GM19463 (cell line): Measurements from ENCODE around the gene SRPRB.

Source experiments
- ATAC-seq: cut with Tn5 transposase; IDR thresholded peaks from one replicate; pipeline ENCODE4 v1.9.1; 2021; ENCODE audit warnings: mild to moderate bottlenecking, moderate library complexity; ENCODE audit not compliant: unreplicated experiment

Gene SRPRB, protein sequence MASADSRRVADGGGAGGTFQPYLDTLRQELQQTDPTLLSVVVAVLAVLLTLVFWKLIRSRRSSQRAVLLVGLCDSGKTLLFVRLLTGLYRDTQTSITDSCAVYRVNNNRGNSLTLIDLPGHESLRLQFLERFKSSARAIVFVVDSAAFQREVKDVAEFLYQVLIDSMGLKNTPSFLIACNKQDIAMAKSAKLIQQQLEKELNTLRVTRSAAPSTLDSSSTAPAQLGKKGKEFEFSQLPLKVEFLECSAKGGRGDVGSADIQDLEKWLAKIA

DNA sequence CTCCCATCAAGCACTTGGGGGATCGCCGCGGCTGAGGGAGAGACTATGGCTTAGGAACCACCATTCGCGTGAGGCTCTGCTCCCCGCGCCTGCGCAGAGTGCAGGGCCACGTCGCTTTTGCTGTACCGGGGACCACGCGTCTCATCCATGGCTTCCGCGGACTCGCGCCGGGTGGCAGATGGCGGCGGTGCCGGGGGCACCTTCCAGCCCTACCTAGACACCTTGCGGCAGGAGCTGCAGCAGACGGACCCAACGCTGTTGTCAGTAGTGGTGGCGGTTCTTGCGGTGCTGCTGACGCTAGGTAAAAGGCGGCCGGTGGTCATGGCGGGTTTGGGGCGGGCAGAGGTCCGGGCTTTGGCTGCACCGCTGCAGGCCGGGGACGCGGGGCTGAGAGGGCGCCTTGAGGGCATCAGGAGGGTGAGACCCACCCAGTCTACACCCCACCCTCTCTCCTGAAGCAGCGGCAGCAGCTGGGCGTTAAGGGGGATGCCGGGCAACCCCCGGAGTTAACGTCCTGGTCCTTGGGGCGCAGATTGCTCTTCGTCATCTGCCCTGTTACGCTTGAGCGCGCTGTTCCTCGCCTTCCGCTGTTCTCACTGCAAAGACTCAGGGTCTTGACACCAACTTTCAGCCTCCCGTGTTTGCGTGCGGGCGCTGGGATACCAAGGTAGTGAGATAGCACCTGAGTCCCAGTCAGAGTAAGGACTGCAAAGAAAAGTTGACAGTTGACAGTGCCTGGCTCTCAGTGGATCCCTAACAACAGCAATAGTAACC, at the start of gene SRPRB:
SRPRB (plus strand) TSS at position 114 of the 774 bp plus-strand sequence; CDS start at position 148, 34 bp downstream.
- peak; percentile 98 for ATAC-seq

GRCh38 chr3:133756716-133757694, 48.6 kb upstream of the SRPRB start:
- no peak for ATAC-seq

DNA sequence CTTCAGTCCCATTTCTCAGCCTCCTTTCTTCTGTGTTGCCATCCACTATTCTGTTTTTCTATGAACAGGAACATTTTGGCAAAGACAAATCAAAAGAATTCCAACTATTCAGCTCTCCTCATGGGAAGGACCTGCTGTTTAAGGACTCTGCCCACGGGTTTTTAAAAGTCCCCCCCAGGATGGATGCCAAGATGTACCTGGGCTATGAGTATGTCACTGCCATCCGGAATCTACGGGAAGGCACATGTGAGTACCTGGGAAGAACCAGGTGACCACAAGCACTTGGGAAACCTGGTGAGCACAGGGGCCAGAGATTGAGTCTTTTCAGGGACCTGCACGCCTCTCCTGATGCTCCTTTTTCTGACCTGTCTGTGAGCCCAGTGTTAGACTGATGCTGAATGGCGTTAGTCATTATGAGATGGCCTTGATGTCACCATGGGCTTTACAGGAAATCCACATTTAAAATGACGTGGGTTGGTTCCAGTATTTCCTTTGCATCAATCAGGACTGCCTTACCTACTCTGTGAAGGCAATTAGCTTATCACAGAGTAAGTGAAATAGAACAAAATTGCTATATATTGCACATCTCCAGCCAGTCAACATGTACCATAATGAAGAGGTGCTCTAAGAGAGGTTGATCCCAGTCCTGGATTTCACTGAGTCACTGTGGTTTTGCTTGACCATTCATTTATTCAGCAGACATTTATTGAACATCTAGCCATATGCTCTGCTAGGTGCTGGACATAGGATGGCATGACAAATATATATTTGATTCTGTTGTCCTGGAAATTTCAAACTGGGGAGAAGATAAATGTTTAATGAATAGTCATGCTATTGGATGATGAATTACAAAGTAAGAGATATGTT, 47.7 kb upstream of the SRPRB start:
- ATAC-seq, result no peak

GRCh38 chr3:133758568-133758928, 47.1 kb upstream of the SRPRB start:
- ATAC-seq, result no peak

DNA sequence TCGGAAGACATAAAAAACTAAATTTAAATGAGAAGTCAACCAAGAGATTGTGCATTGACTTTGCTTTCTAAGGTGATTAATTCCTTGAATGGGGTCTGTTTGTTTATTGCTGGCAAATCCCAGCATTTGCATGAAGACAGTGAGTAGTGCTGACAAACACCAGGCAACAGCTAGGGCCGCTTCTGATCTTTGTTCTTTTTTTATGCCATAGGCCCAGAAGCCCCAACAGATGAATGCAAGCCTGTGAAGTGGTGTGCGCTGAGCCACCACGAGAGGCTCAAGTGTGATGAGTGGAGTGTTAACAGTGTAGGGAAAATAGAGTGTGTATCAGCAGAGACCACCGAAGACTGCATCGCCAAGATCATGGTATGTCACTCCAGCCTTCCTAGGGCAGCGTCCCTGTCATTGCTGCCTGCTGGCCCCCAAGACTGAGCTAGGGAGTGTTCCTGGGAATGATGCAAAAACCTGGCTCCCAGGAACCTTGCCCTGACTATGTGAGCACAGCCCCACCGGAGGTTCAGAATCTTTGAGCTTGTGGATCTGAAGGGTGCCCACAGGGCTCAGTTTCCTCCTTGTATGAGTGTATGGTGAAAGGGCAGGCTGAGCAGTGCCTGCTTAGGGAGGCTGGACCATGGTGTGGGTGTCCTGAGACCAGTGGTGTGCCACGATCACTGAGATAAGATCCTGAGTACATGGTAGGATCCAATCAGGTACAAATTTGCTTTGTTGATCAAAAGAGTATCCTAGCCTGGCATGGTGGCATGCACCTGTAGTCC, 46.5 kb upstream of the SRPRB start:
- no peak for ATAC-seq

DNA sequence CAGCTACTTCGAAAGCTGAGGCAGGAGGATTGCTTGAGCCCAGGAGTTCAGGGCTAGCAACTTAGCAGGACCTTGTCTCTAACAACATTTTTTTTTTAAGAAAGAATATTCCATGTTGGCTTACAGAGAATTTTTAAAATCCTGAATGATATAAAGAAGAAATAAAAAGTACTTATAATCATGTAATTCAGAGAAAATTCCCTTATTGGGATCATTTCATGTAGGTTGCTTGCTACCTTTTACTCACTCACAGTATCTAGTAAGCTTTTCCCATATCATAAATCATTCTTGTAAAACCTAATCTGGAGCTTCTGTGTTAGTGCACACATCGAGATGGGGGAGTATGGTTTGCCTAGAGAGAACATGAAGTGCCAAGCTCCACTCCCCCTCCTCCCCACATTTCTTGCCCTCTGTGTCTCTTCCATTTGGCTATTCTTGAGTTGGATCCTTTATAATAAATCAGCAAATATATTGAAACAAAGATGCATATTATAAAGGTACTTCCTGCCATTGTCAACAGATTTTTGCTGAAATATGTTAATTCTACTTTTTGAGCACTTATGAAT, 45.8 kb upstream of the SRPRB start:
- ATAC-seq, result no peak

GRCh38 chr3:133760916-133761315, 44.7 kb upstream of the SRPRB start:
- no peak for ATAC-seq

- ATAC-seq, result no peak
Measured at GRCh38 chr3:133761605-133762484, 43.8 kb upstream of the SRPRB start.

DNA sequence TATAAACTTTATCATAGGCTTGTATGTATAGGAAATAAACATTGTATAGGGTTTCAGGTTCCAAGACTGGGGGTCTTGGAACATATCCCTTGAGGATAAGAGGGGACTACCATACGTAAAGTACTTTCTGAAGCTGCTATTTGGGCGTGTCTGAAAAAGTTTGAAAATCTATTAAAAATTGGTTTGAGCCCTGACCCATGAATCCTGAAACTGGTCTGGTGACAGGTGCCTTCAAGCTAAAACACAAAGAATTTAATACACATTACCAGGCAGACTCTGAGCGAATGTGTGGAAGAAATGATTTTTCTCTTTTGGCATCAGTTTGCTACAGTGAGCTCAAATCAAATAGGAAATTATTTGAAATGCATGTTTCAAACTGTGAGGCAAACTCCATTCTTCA, 43.1 kb upstream of the SRPRB start:
- ATAC-seq, result no peak

GRCh38 chr3:133763797-133764683, 41.6 kb upstream of the SRPRB start:
- no peak for ATAC-seq

- no peak for ATAC-seq
Measured at GRCh38 chr3:133765256-133765655, 40.4 kb upstream of the SRPRB start.

- no peak for ATAC-seq
Measured at GRCh38 chr3:133767607-133768006, 38.0 kb upstream of the SRPRB start.

DNA sequence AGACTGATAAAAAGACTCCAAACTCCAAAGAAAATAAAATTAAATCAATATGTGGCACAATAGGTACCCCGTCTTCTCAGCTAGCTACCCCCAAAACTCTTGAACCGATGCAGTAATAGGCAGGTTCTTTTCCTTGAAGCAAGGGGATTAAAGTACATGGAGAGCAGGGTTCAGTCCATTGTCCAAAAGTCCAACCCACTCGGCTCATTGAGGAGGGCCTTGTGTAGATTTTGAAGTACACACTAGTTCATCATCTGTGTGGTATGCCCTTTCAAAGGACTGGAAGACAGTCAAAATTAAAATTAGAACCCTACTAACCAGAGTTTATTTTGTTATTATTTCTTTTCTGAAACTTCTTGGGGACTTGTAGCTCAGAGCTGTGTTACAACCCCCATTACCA, 36.1 kb upstream of the SRPRB start:
- no peak for ATAC-seq

GRCh38 chr3:133773732-133774131, 31.9 kb upstream of the SRPRB start:
- ATAC-seq, result no peak

DNA sequence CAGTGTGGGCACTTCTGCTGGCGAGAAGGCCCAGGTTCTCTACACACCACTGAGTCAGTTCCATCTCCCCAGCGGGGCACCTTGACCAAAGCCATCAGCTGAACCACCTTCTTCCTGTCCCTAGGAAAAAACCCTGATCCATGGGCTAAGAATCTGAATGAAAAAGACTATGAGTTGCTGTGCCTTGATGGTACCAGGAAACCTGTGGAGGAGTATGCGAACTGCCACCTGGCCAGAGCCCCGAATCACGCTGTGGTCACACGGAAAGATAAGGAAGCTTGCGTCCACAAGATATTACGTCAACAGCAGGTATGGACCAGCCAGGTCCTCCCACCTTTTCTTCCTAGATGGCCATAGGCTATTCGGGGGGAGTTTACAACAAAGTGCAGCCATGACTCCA, 30.3 kb upstream of the SRPRB start:
- no peak for ATAC-seq

DNA sequence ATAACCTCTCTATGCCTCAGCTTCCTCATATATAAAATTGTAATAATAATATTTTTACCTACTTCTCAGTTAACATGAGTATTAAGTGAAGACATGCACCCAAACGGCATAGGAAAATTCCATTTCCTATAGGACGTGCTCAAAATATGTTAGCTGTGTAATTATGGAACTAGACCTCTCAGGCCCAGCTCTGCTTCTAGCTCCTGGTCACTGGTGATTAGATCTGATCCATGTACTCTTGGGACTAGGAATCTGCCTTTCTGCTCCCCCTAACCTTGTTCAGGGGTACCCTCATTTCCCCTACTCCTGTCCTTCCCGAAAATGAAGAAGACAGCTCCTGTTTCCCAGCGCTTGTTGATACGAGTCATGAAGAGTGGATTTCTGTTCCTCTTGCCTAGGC, 29.8 kb upstream of the SRPRB start:
- no peak for ATAC-seq

DNA sequence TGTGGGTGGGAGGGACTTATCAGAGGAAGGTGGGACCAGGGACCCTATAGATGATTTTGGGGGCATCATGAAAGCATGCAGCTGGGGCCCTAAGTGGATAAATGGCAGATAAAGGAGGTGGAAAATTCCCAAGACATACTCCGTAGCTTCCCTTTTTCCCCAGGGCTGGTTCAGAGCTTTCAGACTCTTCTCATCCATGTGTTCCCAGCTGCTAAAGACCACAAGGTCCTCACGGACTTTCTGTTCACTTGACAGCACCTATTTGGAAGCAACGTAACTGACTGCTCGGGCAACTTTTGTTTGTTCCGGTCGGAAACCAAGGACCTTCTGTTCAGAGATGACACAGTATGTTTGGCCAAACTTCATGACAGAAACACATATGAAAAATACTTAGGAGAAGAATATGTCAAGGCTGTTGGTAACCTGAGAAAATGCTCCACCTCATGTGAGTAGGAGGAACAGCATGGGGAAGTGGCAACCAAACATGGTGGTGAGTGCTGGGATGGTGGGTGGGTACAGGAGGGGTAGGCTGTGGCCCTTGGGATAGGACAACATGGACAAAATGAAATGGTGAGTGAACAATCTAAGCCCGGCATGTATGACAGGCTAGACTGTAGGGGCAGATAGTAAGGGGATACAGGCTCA, 28.7 kb upstream of the SRPRB start:
- no peak for ATAC-seq
